NOMO-1 (cell line): ENCODE results near the gene HOTAIR.

Source experiments
- DNase-seq, 2 experiments: peaks; one replicate each; lab custom pipeline; 2025; ENCODE audit not compliant: unreplicated experiment in 2 of 2; lab: John Stamatoyannopoulos, UW

The HOTAIR gene

DNA sequence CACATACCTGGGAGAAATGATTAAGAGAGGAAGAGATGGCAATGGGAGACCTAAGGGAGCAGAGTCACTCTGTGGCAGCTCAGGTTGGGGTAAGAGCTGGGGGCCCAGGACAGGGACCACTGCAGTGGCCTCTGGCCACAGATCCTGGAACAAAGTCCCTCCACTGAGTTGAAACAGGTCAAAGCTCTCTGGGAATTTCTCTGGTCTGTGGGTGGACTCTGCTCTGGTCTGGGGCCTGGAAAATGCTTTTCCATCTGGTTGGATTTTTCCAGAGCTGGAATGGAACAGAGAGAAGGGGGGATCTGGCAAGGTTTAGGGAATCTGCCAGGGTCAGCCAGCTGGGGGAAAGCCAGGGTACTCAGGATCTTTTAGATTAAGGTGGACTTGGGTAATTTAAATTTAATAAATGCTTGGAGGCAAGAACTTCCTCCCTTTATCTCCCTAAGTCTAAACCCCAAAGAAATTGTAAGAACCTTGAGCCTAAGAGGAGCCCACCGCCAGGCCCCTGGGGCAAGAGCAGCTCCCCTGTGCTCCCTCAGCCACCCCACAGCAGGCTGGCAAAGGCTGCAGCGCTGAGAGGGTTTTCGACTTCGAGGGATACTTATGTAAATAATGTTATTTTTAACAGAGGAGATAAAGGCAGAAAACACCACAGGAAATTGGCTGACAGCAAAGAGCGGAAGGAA, 13.9 kb upstream of the HOTAIR start:
- no peak for DNase-seq

DNA sequence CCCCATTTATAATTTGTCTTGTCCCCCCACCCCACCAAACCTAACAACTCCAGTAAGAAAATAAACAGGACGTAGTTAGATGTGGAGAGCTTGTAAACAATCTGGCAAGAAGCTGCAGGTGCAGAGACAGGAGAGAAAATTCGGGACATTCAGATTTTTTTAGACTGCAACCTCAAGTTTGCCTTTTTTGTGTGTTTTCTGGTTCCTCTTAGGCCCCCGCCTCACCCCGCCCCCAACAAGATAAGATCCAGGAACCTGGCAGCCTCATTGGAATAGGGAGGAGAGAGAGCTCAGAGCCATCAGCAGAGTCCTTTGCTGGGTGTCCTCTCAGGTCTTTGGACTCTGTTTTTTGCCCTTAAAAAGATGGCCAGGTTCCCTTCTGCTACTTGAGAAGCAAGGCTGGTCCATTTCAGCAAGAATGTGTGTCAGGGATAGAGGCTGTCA, 13.1 kb upstream of the HOTAIR start:
- no peak for DNase-seq

DNA sequence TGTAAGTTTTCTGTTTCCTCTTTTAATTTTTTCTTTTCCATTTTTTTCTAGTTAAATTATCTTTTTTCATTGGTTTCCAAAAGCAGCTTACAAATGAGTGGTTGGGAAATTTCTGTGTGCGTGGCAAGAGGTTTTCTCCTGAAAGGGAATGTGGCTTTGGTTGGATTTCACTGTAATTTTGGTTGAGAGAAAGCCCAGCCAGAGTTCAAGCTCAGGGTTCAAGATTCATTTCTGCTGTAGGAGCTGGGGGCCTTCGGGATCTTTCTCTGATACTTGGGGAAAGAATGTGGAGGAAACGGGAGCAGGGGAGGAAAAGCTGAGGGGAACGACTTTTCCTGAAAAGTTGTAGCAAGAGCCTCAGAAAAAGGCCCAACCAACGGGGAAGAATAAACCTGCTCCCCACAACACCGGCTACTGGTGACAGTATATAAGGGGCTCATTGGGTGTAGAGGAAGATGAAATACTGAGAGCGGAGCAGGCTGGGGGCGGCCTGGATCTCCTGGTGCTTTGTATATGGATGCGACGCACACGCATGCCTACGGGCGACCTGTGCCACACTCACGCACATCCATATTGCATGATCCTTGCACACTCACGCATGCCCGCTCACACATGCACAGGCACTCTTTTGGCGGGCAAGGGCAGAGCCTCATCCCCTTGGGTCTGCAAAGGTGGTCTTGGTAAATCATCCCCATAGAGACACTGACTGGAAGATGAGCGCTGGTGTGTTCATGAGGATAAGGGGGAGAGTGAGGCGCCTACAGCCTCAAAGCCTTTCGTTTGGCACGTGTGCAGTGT, 12.1 kb upstream of the HOTAIR start:
- no peak for DNase-seq

DNA sequence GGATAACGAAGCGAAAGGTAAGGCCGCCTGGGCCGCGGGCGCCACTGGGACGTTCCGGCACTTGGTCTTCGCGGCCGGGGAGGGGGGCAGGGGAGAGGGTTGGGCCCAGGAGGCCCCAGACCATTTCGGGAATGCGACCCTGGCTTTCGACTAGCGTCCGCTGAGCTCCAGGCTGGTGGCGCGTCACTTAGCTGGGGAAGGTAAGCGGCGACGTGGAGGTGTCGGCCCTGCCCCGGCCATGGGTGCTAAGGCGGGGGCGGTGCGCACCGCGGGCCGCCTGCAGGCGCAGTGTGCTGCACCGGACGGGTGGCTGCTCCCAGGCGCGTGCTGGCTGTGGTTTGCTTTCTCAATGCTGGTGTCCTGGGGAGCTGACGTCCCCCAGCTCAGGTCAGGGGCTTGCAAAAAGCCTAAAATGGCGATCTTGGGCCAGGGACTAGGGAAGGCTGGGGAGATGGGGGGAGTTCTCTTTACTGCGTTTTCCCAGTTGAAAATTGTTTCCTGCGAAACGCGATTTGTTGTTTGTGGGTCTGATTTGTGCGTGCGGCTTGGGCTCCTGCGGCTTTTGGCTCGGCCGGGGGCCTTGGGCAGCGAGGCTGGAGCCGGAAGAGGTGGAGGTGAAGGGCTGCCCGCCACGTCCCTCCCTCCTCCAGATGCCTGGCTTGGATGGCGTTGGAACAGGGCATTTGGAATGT, 11.4 kb upstream of the HOTAIR start:
- no peak for DNase-seq

GRCh38 chr12:53985692-53985993, 10.9 kb upstream of the HOTAIR start:
- DNase-seq, result no peak

GRCh38 chr12:53984901-53985691, 10.3 kb upstream of the HOTAIR start, which contains the start of gene HOXC10:
Gene HOXC10 (plus strand): TSS chr12:53985146. CDS start chr12:53985260, 114 bp downstream.
- DNase-seq, result peak; percentile 74 to 80

DNA sequence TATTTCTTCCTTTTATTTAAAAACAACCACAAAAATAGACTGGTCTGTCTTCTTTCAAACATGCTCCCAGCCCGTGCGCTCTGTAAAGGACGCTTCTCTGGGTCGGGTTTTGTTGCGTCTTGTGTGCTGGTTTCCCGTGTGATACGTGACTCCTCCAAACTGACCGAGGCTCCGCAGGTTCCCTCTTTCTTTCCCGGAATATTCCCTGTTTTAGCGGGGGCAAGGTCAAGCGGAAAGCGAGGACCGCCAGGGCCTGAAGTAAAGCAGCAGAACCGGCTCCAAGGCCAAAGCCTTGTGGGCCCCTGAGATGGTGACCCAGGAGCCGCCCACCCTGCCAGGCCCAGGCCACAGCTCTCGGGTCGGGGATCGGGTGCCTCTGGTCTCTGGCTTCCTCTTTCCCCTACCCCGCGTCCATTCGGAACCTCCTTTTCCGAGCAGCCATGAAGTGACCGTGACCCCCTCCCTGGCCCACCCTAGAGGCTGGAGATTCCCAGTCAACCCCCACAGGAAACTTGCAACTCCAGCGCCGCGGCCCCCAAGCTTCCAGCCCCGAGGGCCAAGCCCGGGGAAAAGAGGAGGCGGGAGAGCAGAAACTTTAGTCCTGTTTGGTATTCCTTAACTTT, 9.3 kb upstream of the HOTAIR start:
- peak in 1 of 2 experiments; percentile 27 for DNase-seq

DNA sequence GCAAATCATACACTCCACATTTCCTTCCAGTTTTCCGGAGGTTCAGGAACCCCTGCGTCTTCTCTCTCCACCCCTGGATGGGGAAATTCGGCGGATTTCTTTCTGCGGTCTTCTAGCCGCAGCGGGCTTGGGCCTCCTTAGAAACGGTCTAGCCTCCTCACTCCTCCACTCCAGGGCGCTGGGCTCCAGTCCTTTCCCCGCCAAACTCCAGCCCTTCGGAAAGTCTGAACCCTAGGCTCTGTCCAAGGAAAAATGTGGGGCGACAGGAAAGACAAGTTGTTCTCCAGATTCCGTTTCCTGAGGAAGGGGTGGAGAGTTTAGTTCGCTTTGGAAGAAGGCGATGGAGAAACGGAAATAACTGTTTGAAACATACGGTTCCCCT, 8.8 kb upstream of the HOTAIR start:
- DNase-seq, result peak in 1 of 2 experiments; percentile 23

DNA sequence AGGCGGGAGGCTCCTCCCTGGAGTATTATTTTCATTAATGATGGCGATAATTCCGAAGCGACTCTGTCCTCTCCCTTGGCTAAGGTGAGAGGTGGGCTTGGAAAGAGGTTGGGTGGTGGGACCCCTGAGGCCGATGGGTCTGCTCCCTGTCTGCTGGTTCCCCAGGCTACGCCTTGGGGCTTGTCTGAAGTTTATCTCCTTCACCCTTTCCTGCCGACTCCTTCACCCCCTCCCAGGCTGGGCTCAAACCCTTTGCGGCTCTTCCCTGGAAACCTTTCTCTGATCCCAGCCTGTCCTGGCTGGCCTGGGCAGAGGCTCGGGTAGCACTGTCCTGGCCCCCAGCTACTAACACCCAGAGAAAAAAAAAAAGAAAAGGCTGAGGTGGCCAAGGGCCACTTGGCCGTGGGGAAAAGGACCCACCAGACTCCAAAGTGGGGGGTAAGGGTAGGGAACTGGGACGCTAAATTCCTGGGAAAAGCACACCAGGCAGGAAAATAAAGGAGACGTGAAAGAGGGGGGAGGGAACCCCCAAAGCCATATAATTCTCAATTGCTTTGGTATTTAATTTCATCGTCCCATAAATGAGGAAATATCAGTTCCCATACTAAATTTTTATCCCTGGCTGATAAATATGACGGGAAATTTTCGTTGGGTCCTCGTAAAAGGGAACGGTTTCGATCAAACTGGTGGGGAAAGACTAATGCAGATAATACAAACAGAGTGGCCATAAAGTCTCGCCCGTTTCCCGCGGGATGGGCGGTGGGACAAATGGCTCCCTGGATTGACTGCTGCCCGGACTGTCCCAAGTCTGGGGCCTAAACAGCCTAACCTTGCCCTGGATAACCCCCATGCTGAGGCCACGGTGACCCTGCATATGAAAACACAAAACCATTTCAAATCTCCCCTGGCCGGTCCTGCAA, 8.2 kb upstream of the HOTAIR start:
- DNase-seq, result no peak

DNA sequence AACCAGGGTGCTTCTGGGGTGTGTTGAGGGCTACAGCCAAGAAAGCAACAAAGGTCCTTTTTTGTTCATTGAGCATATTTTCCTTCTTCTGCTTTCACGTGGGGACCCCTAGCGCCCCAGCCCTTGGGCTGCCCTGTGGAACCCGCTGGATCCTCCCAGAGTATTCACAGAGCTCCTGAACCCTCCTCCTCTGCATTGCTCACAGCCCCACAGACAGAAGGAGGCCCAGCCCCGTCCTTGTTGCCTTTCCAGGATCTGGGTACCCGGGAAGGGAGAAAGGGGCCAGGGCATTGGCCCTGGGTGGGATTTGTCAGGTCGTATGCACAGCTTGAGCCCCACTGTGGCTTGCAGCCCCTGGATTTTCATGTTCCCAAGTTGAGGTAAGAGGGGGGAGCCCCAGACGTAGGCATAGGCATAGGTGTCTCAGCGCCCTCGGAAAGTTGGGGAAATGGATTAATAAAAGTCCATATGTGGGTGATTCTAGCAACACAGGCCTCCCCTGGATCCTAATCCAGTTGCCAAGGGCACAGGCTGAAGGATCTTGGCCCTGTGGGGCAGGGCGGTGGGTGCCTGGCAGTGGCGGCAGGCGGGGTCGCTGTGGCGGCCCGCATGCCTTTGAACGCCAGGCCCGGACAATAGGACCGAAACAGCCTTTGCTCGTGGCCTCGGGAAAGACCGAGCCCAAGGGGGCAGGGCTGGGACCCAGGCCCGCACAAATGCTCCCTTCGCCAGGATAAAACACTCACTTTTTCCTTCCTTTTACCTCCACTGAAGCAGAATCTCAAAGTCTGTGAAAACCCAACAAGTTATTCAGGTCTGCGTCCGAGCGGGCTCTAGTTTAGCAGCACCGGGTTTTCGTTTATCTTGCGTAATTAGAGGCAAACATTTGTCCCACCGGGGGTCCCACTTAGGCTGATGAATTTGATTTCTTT, 7.1 kb upstream of the HOTAIR start:
- no peak for DNase-seq

GRCh38 chr12:53980802-53981496, 6.2 kb upstream of the HOTAIR start:
- DNase-seq, result no peak

DNA sequence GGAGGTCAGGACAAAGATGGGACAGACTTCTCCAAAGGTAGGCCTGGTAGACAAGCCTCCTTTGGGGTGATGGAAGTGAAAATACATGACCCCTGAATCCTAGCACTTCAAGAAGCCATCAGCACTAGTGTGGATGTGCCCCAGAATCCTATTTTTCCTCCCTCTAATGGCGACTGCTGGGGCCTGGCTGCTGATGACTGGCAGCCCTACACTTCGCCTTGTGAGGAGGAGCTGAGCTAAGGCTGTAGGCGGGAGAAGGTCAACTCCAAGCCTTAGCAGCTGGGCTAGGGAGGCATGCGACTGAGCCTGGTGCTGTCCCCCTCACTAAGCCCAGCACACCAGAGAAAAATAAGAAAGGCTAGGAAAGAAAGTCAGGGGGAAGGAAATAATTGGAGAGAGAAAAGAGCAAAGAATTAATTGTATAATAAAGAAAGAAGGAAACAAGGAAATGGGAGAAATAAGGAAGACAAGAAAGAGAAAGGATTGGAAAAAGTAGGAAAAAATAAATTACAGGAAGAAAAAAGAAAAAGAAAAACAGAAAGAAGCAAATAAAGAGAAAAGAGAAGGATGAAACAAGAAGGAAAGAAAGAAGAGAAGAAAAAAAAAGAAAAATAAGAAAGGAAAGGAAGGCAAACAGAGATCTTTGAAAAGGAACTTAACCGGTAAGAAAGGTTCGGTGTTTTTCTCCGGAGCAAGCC, 5.5 kb upstream of the HOTAIR start:
- DNase-seq, result no peak

DNA sequence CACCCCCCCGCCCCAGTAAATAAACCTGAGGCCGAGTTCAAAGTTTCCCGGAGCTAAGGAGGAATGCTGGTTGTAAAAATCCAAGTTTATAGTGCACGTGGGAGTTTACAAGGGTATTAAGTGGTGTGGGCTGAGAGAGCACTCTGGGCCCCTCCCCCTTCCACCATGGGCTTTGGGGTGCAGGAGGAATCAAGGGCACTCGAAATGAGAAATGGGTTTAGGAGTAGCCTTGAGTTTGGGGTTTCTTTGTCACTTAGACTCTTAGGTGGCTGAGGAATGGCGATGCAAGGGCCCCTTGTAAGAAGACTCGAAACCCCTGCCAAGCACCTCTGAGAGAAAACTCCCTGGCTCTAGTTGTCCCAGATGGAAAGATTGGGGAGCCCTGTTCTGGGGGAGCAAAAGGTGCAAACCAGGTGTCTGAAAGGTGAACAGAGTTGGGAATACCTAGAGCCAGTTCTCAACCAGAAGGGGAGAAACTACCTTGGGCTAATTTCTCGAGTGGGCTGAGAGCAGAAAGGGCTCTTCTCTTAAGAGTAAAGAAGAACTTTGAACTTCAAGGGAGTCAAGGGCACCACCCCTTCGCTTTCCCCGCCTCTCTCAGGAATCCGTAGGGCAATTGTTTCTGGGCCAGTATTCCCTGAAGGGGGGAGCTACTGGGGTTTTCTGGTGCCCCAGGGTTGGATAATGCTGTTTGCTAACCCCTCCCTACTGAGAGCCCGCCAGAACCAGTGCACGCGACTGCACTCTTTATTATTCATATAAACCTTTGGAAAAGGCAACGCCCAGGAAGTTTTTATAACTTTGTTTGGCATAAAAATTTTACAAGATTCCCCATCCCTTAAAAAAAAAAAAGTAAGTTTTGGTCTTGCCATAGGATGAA, 4.0 kb upstream of the HOTAIR start:
- no peak for DNase-seq

DNA sequence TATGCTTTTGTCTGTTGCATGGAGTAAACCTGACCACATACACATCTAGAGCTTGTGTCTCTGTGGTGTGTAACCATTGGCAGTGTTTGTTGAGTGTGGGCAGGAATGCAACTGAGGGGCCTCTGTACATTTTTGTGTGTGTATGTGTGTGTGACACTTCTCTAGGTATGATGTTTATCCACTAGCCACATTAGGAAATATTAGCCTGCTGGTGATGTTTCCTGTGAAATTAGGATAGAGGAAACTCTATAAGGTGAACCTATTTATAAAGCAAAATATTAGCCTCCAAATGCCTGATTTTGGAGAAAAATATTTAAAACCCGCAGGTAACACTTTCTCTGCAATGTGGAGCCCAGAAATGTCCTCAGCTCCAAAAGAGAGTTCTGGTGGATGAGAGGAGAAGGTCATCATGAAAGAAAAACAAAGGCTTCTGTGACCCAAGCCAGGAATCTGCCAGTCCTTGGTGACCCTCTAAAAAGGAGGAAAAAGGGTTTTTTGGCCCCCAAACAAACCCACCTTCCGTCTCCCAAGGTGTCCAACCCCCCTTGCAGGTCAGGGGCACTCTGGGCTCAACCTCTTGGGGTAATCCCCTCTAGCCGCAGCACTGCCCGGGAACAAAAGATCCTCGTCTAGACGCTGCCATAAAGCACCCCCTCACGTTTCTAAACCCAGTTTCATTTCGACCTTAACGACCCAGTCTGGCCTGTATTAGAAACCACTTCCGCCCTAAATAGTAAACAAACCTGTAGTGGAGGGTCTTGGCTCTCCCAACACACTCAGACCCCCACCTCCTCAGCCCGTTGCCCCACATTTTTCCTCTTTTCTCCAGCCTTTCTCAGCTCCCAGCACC, 3.1 kb upstream of the HOTAIR start:
- DNase-seq, result no peak

DNA sequence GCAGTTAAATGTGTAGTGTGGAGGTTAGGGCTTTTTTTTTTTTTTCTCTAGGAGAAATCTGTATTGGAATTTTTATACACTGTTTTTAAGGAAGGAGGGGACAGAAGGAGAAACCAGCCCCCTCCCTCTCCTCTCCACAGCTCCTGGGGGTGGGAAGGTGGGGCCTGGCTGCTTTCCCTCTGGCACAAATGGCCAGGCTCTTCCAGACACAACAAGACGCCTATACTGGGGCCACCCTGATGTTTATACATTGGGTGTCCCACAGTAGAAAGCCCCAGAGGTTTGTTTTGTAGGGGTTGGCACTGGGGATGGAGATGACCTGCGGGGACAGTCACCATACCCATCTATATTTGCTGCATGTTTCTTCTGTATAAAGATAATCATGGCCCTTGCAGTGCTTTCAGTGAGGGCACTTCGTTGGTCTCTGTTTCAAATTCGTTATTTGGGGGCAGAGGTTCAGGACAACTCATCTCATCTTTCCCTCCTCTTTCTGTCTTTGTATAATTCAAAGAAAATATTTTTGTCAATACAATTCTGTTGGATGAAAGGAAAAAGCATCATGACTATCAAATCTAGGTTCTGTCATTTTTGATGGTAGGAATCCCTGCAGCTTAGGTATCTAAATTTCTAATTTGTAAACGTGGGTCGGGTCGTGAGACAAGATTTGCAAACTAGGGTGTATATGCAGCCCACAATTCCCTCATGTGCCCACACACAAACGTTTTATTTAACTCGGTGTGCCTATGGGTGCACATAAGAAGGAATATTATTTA, 2.3 kb upstream of the HOTAIR start:
- no peak for DNase-seq
